HL-60 (cell line): ENCODE data around the gene RANBP9.
A peak's percentile ranks its signal among the peaks of the same experiment; 100 is the strongest.

Source experiments
- DNase-seq, 2 experiments: peaks; one replicate each; pipeline ENCODE4 v3.0.0-alpha.2; 2010 to 2020; ENCODE audit warnings: low read depth in 1 of 2, low spot score in 1 of 2
- H3K27ac ChIP-seq: fragments of 250-450 bp; sonication (Bioruptor Pico); replicated peaks from 2 replicates; pipeline ENCODE4 v1.5.1; 2020; ENCODE audit warnings: mild to moderate bottlenecking, moderate library complexity
- H3K27me3 ChIP-seq: fragments of 250-450 bp; sonication (Bioruptor Pico); 2 replicates; pipeline ENCODE4 v1.5.1; 2021; ENCODE audit warnings: mild to moderate bottlenecking, moderate library complexity; ENCODE audit not compliant: insufficient read depth, poor library complexity, severe bottlenecking
- H3K4me3 ChIP-seq: replicated peaks from 2 replicates; pipeline ENCODE4 v1.5.1; 2011; ENCODE audit warnings: mild to moderate bottlenecking, control low read depth, low read length; ENCODE audit not compliant: insufficient read depth
- CTCF ChIP-seq: IDR thresholded peaks from one replicate; pipeline ENCODE4 v1.5.1; 2011; ENCODE audit warnings: low read length, control low read depth, inconsistent platforms; ENCODE audit not compliant: insufficient read depth
- GABPA ChIP-seq: IDR thresholded peaks from 2 replicates; pipeline ENCODE4 v1.6.1; 2012; ENCODE audit warnings: low read depth
- POLR2AphosphoS5 ChIP-seq: IDR thresholded peaks from 2 replicates; pipeline ENCODE4 v1.6.1; 2012; ENCODE audit warnings: low read depth
- REST ChIP-seq: IDR thresholded peaks from 2 replicates; pipeline ENCODE4 v1.6.1; 2012; ENCODE audit warnings: low read depth; ENCODE audit not compliant: insufficient replicate concordance
- SPI1 ChIP-seq: IDR thresholded peaks from 2 replicates; pipeline ENCODE4 v1.6.1; 2012; ENCODE audit warnings: low read depth, mild to moderate bottlenecking, borderline replicate concordance

The RANBP9 gene

GRCh38 chr6:13673368-13673767, 38.3 kb downstream of the RANBP9 start:
- DNase-seq = no peak
- TF ChIP-seq REST (no peak), POLR2AphosphoS5 (no peak), SPI1 (no peak), GABPA (no peak), CTCF (no peak)
- Histone ChIP-seq H3K27me3 (no peaks in the 10 kb centered on the region), H3K4me3 (no peak overlapping the region), H3K27ac (no peak overlapping the region)

GRCh38 chr6:13672904-13673303, 38.7 kb downstream of the RANBP9 start:
- H3K27ac ChIP-seq = no peak overlapping the region
- TF ChIP-seq SPI1 = no peak
- TF ChIP-seq CTCF = no peak
- no peak for TF ChIP-seq REST
- no peak for TF ChIP-seq GABPA
- no peak for TF ChIP-seq POLR2AphosphoS5
- no peaks in the 10 kb centered on the region for H3K27me3 ChIP-seq
- DNase-seq = no peak
- no peak overlapping the region for H3K4me3 ChIP-seq

- peak in 1 of 2 experiments; percentile 34 for DNase-seq
- H3K27ac ChIP-seq = no peak overlapping the region
- no peak for TF ChIP-seq SPI1
- no peak for TF ChIP-seq REST
- TF ChIP-seq CTCF = no peak
- no peak for TF ChIP-seq GABPA
Measured at GRCh38 chr6:13671548-13672127, 40.0 kb downstream of the RANBP9 start.

More at GRCh38 chr6:13671548-13672127, 40.0 kb downstream of the RANBP9 start:
- H3K27me3 ChIP-seq = no peaks in the 10 kb centered on the region
- H3K4me3 ChIP-seq = no peak overlapping the region
